ENCODE measurements around the gene CALHM3.

Gene CALHM3

DNA sequence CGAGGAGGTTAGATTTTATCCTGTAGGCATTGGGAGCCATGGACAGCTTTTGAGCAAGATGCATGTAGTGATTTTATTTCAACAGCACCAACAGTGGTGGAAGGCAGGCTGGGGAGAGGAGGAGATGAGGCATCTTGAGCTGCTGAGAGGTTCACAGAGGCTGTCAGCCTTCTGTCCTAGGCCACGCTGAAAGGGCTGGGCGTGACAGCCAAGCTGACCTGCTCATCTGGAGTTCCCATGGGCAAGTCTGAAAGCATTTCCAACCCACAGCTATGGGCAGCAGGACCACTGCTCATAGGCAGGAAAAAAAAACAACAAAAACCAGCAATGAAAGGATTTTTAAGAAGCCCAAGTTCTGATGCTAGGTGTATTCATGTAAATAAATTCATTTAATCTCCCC lies 22.1 kb upstream of the CALHM3 start:
- no peak overlapping the region for H3K4me3 ChIP-seq (replicated peaks; ENCODE audit: low read depth, low read length)
- no peak for DNase-seq (ENCODE audit: low read depth)
- TF ChIP-seq, protein P1, sequence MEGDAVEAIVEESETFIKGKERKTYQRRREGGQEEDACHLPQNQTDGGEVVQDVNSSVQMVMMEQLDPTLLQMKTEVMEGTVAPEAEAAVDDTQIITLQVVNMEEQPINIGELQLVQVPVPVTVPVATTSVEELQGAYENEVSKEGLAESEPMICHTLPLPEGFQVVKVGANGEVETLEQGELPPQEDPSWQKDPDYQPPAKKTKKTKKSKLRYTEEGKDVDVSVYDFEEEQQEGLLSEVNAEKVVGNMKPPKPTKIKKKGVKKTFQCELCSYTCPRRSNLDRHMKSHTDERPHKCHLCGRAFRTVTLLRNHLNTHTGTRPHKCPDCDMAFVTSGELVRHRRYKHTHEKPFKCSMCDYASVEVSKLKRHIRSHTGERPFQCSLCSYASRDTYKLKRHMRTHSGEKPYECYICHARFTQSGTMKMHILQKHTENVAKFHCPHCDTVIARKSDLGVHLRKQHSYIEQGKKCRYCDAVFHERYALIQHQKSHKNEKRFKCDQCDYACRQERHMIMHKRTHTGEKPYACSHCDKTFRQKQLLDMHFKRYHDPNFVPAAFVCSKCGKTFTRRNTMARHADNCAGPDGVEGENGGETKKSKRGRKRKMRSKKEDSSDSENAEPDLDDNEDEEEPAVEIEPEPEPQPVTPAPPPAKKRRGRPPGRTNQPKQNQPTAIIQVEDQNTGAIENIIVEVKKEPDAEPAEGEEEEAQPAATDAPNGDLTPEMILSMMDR (IDR thresholded peaks at IDR 0.05; ENCODE audit: low read length, missing control alignments) = no peak

DNA sequence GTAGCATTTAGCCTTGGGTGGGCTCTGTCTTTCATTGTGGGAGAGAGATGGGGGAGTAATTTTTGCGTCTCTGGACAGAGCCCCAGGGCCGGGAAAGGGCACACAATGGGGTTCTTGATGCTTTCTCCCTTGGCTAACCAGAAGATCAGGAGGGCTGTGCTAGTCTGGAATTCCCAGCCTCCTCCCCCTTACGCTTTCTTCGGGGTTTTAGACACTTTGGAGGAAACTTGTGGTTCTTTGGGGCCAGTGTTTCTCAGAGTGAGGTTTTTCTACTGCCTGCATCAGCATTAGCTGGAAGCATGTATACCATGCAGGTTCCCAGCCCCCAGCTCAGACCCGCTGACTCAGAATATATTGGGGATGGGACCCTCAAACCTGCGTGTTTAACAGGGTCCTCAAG lies 21.4 kb upstream of the CALHM3 start:
- DNase-seq (ENCODE audit: low read depth) = no peak
- H3K4me3 ChIP-seq (replicated peaks; ENCODE audit: low read depth, low read length) = no peak overlapping the region
- TF ChIP-seq, protein P1 (IDR thresholded peaks at IDR 0.05; ENCODE audit: low read length, missing control alignments) = no peak

DNA sequence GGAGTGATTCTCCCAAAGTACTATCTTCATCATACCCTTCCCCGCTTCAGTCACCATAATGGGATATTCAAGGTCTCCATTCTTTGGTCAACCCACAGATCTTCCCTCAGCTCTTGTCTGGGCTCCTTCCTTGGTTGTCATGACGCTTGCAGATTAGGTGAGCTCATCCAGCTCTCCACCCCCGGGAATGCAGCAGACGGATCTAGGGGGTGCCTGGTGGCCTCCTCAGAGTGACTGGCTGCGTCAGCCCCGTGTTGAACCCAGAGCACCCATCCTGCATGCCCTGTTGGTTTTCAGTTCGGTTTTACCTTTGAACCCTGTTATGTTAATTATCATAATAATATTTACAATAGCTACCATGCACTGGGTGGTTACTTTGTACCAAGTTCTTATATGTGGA lies 20.8 kb upstream of the CALHM3 start:
- DNase-seq (ENCODE audit: low read depth) = no peak
- H3K4me3 ChIP-seq (replicated peaks; ENCODE audit: low read depth, low read length) = no peak overlapping the region
- TF ChIP-seq, protein P1 (IDR thresholded peaks at IDR 0.05; ENCODE audit: low read length, missing control alignments) = no peak

DNA sequence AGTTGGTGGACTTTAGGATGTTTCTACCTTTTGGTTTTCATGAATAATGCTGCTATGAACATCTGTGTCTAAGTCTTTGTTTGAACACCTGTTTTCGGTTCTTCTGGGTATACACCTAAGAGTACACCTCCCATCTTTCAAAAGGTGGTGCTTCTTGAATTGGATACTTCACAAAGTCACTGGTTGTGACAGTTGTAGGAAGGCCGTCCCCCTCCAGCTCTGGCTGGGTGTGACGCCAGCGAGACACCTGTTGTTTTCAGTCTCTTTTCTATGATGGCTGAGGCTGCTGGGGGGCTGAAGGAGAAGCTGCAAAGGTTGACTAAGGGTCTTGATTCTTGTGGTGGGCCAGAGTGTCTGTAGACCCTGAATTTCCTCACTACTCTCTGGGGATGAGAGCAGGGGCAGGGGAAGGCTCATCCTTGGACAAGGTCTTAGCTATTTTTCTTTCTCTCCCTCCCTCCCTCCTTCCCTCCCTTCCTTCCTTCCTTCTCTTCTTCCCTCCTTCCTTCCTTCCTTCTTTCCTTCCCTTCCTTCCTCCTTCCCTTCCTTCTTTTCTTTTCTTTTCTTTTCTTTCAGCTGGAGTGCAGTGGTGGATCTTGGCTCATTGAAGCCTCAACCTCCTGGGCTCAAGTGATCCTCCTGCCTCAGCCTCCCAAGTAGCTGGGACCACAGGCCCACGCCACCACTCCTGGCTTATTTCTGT lies 20.0 kb upstream of the CALHM3 start:
- H3K4me3 ChIP-seq (replicated peaks; ENCODE audit: low read depth, low read length) = no peak overlapping the region
- DNase-seq (ENCODE audit: low read depth) = no peak
- TF ChIP-seq, protein P1 (IDR thresholded peaks at IDR 0.05; ENCODE audit: low read length, missing control alignments) = no peak

DNA sequence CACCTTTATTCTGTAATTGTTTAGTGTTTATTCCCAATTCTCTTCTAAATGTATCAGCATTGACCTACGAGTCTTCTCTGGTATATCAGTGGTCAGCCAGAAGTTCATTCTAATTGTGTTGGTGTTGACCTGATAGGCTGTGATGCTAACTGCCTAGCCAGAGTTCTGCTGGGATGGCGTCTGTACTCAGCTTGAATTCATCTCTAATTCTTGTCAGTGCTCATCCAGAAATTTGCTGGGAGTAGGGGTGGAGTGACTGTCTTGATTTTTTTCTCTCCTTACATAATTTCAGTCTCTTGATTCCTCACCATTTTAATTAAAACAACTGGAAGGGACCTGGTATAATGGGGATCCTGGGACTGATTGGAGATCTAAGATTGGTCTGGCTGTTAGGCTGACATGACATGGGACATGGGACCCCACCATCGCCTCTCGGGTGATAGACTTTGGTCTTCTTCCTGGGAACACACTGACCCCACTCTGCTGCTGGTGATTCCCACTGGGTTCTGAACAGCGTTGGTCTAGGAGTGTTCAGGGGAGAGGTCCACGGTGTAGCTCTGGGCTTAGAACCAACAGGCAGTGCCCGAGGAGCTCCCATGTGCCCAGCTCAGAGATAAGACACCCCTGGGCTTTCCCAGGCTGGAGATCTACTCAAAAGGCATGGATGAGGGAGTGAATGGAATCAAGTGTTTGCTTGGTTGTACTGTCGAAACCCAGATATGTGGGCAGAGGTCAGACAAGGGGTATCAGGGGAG lies 18.3 kb upstream of the CALHM3 start:
- H3K4me3 ChIP-seq (replicated peaks; ENCODE audit: low read depth, low read length) = no peak overlapping the region
- TF ChIP-seq, protein P1 (IDR thresholded peaks at IDR 0.05; ENCODE audit: low read length, missing control alignments) = no peak

DNA sequence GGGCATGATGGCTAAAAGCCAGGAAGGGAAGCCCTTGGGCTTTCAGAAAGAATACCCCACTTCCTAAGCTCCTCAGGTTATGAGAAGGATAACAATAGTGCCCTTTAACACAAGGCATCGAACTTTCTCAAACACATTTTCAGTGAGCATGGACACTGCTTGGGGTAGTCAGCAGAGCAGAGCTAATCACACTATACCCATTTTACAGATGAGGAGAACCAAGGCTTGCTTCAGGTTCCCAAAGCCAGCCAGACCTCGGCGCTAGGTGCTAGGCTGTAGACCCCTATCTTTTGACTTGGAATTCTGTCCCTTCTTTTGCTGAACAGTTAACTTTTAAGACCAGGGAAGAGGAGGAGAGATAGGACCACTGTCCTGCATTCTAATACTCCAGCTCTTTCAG lies 16.3 kb upstream of the CALHM3 start:
- DNase-seq (ENCODE audit: low read depth) = no peak
- TF ChIP-seq, protein P1 (IDR thresholded peaks at IDR 0.05; ENCODE audit: low read length, missing control alignments) = no peak
- H3K4me3 ChIP-seq (replicated peaks; ENCODE audit: low read depth, low read length) = no peak overlapping the region

More for the DNA sequence above, 18.3 kb upstream of the CALHM3 start:
- DNase-seq (ENCODE audit: low read depth) = no peak
